DMS53 treated with DMSO at 0.1 percent for 48 hours (cell line): Measurements from ENCODE around the gene TNIP3.
"Not testable (repeated sequence)": the region's sequence is repeated elsewhere in the genome, so short reads cannot be mapped to it uniquely, and the experiment has no call there.

Experiments
- DNase-seq: peaks from one replicate; lab custom pipeline; 2025; ENCODE audit not compliant: unreplicated experiment; lab: John Stamatoyannopoulos, UW

Gene TNIP3

GRCh38 chr4:121164291-121164690 is at the start of gene TNIP3:
Gene TNIP3, minus strand, starts transcription at chr4:121164321. Its CDS starts 196 bp downstream, at chr4:121164125.
- no peak for DNase-seq

- no peak for DNase-seq
Observed at GRCh38 chr4:121212806-121213205, 48.7 kb upstream of the TNIP3 start.

DNA sequence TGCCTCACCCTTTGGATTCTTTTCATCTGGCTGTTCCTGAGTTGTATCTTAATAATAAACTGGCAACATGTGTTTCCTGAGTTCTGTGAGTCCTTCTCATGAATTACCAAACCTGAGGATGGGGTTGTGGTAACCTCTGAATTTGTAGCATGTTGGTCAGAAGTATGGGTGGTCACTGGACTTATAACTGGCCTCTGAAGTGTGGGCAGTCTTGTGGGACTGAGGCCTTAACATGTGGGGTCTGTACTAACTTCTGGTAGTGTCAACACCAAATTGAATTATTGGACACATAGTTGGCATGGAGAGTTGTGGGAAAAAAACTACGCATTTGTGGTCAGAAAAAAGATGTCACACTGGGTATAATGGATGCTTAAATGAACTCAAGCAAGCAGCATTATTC is 45.0 kb upstream of the TNIP3 start:
- no peak for DNase-seq

GRCh38 chr4:121208244-121209007 is 44.3 kb upstream of the TNIP3 start:
- no peak for DNase-seq

GRCh38 chr4:121205777-121206176 is 41.7 kb upstream of the TNIP3 start:
- DNase-seq: not testable (repeated sequence)

DNA sequence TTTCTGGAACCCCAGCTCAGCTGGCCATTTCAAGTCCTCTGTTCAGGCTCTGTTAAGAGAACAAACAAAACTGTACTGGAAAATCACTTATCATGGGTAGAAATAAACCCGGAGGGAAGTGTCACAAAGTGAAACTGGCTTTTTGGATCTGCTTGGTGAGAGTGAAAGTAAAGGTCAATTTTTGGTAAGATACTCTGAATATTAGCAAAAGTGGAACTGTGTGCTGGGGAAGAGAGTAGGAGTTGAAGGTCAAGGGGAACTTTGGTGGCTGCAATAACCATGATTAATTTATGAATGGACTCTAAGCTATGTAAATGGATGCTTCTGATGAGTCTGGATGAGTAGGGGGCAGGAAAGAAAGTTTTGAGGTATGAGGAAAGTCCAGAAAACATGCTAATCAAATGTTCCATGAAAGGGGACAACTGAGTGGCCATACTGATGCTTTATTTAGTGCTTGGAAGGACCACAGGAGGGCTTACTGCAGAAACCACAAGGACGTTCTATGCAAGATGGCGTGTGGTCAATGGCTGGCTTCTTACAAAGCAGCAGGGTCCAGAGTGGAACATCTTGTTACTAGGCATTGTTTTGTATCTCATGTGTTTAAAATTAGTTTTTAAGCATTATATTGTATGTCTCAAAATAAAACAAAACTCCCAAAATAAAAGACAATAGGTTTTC is 36.8 kb upstream of the TNIP3 start:
- DNase-seq: no peak

DNA sequence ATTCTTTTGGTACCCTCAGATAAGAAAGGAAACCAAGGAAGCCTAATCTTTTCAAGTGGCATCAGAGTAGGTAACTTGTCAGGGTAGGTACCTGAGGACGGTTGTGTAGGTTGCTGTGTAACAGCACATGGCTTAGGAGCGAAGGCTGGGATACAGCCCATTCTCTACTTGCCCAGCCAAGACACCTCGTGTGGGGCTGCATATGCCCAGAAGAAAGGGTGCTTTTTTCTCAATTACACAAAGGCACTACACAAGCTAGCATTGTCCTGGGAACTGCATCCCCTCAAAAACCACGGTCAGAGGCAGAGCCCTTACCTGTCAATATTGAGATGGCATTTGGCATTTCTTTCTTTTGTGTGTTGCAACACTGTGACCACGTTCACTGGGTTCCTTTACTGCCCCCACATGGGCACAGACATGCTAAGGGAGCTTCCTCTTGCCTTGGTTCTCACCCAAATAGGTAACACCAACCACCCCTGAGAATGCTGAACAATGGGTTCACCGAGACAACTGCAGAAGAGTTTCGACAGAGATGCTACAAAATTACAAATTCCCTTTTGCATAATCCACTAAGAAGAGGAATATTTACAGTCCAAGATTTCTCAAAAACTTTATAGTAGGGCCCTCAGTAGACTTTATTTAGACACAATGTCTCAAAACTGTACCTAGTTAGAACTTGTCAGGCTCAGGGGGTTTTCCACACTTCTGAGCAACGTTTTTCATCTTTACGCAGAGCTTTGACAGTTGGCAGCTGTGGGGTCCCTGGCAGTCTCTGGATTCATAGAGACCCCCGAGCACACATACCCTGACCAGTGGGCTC is 35.8 kb upstream of the TNIP3 start:
- DNase-seq: no peak

DNA sequence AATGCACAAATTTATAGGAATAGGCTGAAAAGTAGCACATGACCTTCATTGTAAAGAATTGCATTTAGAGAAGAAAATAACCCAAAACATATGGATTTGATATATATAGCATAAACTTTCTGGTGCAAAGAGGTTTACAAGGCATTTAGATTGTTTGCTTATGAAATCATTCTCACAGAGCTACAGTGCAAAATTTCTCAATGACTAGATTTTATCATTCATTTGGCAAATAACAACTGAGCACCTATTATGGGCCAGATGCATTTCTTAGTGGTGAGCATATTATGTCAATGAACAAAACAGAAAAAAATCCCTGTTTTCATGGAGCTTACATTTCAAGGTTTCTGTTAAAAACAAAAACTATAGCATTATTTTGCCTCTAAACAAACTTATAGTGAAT is 34.1 kb upstream of the TNIP3 start:
- DNase-seq: no peak

DNA sequence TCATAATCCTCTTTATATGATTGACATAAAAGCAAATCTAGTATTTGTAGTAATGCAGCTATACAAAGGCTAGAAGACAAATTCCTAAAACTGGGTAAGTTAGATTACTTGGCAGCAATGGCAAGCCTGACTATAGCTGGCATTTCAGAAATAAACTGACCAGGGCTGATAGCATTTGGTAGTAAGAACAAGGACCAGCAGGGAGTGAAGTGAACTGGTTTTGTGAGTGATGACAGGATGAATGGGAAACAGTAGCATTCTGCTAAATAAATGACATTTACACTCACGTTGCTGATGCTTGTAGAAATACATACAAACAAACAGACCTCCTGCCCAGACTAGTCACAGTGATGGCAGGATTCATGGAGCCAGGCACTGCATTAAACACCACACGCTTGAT is 31.5 kb upstream of the TNIP3 start:
- no peak for DNase-seq

- peak; percentile 29 for DNase-seq
Observed at GRCh38 chr4:121192480-121192879, 28.4 kb upstream of the TNIP3 start.

- DNase-seq: no peak
Observed at GRCh38 chr4:121192013-121192412, 27.9 kb upstream of the TNIP3 start.

GRCh38 chr4:121191361-121191760 is 27.2 kb upstream of the TNIP3 start:
- DNase-seq: no peak

GRCh38 chr4:121190389-121190788 is 26.3 kb upstream of the TNIP3 start:
- no peak for DNase-seq

DNA sequence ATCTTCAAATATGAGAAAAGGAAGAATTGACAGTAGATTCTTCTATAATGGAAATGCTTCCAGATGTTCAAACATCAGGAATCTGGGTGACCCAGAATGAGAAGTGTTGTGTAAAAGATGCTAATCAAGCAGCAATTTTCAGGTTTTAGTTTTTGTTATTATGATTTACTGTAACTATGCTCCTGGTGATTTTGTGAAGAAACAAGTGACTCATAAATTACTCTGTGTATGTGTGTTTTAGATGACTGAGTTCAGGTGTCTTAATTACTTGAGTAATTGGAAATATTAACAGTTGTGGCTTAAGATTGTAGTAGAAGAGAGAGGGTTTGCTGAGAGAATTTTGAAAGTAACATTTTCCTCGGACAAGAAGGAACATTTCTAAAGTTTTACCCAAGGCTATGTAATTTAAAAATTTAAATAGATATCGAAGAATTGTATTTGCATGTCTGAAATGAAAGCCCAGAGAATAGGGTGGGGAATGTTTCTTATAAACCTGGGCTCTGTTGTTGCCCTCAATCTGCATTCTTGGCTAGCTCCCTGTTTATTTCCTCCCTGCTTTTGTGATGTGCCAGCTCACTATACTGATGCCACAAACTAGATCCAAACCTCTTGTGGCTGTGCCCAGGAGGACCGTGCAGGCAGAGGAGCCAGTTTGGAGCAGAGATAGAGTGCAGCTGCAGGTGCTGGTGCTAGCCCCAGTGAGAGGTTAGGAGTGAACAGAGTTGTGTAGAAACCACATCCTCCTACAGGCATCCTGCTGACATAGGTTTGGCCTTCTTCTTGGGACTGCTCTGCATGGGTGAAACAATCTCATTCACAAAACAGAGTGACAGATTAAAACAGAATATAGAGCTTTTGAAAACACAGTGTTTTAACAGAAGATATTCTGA is 25.4 kb upstream of the TNIP3 start:
- DNase-seq: no peak

DNA sequence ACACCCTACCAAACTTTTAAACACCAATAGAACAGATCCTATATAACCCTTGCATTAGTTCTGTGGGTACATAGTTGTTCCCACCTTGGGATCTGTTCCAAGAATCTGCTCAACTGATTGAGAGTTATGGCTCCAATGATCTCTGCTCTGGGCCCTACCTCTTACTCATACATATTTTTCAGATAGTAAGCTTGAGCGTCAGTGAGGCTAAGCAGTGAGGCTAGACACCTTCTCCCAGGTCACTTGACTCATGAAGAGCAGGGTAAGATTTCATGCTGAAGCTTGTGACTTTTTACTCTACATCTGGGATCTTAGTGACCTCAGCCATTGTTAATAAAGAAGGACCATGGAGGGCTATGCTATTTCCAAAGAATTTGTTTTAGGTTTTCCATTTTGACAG is 23.1 kb upstream of the TNIP3 start:
- no peak for DNase-seq

GRCh38 chr4:121185960-121186359 is 21.8 kb upstream of the TNIP3 start:
- DNase-seq: no peak

GRCh38 chr4:121183989-121184388 is 19.9 kb upstream of the TNIP3 start:
- DNase-seq: no peak

DNA sequence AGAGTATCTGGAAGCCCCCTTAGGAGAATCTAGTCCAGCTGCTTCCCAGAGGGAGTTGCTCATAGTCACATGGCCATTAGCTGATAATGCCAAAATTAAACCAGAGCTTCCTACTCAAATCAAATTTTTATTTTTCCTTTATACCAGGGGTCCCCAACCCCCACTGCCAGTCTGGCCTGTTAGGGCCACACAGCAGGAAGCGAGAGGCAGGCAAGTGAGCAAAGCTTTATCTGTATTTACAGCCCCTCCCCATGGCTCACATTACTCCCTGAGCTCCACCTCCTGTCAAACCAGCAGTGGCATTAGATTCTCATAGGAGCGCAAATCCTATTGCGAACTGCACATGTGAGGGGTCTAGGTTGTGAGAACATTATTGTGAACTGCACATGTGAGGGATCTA is 19.2 kb upstream of the TNIP3 start:
- DNase-seq: no peak

GRCh38 chr4:121182296-121182695 is 18.2 kb upstream of the TNIP3 start:
- no peak for DNase-seq

DNA sequence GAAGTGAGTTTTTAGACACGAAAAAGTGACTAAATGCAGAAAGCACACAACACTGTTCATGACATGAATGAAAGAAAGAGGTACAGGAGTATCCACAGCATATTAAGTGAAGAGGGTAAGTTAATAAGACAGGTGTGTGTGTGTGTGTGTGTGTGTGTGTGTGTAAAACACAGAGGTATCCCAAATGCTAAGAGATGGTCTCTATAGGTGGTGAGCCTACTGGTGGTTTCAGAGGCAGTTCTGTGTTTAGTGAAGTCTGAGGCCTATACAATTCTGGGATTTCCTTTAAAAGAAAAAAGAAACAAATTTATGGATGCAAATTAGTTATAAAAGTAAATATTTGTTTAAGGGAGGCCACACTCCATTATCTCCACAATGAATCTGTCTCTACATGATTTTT is 17.4 kb upstream of the TNIP3 start:
- DNase-seq: no peak

DNA sequence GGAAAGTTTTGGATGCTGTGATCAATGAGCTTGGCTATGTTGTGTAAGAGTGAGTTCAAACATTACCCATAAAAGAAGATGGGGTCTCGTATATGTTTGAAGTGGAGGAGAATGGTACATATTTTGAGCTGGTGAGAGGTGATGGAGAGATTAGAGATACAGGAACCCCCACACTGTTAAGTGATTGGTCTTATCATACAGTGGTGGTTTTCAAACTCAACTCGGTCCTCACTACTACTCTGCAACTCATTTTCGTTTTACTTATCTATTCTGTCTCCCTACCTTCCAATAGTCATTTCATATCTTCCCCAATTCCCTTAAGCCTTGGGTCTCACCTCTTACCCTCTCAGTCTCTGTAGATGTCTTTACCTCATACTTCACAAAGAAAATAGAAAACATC is 16.4 kb upstream of the TNIP3 start:
- DNase-seq: no peak
